ENCODE data around the gene FGF16. TPM values are rescaled to one million over a fixed set of nuclear protein-coding genes. Genes with fewer than 3 reads are reported as not detected.

The FGF16 gene
- total RNA-seq: 1.6 TPM in 1 of 2 replicates, not detected in the other

GRCh38 chrX:77446908-77447652 is at the start of gene FGF16:
Gene FGF16 (plus strand): TSS chrX:77447389. CDS start chrX:77447675, 286 bp downstream.

